H1 (cell line): ENCODE measurements around the gene ATP6V1G3. TPM values are rescaled to one million over a fixed set of nuclear protein-coding genes. Genes with fewer than 3 reads are reported as not detected.
"Not testable (repeated sequence)": the region's sequence is repeated elsewhere in the genome, so short reads cannot be mapped to it uniquely, and the experiment has no call there.

Source experiments
- CTCF ChIA-PET: fragments of 300-600 bp; sonication (Branson Sonifier 250); formaldehyde crosslinking; loops from one replicate; lab custom pipeline; 2021; ENCODE audit not compliant: partially characterized antibody; lab: Charles Lee
- POLR2A ChIA-PET: fragments of 300-600 bp; sonication (Branson Sonifier 250); formaldehyde crosslinking; loops from one replicate; lab custom pipeline; 2021; ENCODE audit warnings: inconsistent platforms; ENCODE audit not compliant: partially characterized antibody; lab: Charles Lee
- DNase-seq, 2 experiments: peaks; one replicate each; pipeline versions ENCODE4 v3.0.0 to v3.0.0-alpha.2; 2010 to 2022; ENCODE audit warnings: low spot score in 2 of 2, low read depth in 1 of 2, mixed read lengths in 1 of 2
- FAIRE-seq: peaks from 2 replicates; lab custom pipeline; 2011; peaks lifted over from hg19 to GRCh38; lab: Jason Lieb, UNC
- H2AFZ ChIP-seq: 2 replicates; pipeline ENCODE4 v1.8.1; 2012; ENCODE audit warnings: low read length, inconsistent platforms
- H2AK5ac ChIP-seq: 2 replicates; pipeline ENCODE4 v1.6.1; 2013; ENCODE audit warnings: low read depth, low read length
- H2BK120ac ChIP-seq: replicated peaks from 2 replicates; pipeline ENCODE3; 2013; ENCODE audit warnings: low read depth, low read length, inconsistent platforms
- H2BK12ac ChIP-seq: 2 replicates; pipeline ENCODE4 v1.6.1; 2013; ENCODE audit warnings: low read depth, low read length
- H2BK15ac ChIP-seq: 2 replicates; pipeline ENCODE4 v1.6.1; 2013; ENCODE audit warnings: low read length
- H2BK20ac ChIP-seq: 2 replicates; pipeline ENCODE4 v1.6.1; 2013; ENCODE audit warnings: low read length
- H2BK5ac ChIP-seq: 2 replicates; pipeline ENCODE4 v1.6.1; 2013; ENCODE audit warnings: low read depth, low read length
- H3K14ac ChIP-seq: 2 replicates; pipeline ENCODE4 v1.6.1; 2013; ENCODE audit warnings: inconsistent platforms; ENCODE audit not compliant: insufficient read length
- H3K18ac ChIP-seq: 2 replicates; pipeline ENCODE4 v1.6.1; 2013; ENCODE audit warnings: low read length; ENCODE audit errors: extremely low read depth
- H3K23ac ChIP-seq: 2 replicates; pipeline ENCODE4 v1.6.1; 2013; ENCODE audit warnings: inconsistent platforms; ENCODE audit not compliant: insufficient read length
- H3K23me2 ChIP-seq: 2 replicates; pipeline ENCODE4 v1.6.1; 2013; ENCODE audit warnings: low read depth, low read length
- H3K27ac ChIP-seq: 2 replicates; pipeline ENCODE4 v1.6.1; 2011; ENCODE audit warnings: low read depth, low read length, inconsistent platforms
- H3K27me3 ChIP-seq, 4 experiments: replicated peaks in 1 of 4; 1 replicate in 1 of 4; 2 replicates in 3 of 4; pipeline versions ENCODE4 v1.6.1 to v1.8.1; 2011 to 2013; ENCODE audit warnings: low read length in 3 of 4, mild to moderate bottlenecking in 3 of 4, inconsistent platforms in 2 of 4, mixed read lengths in 2 of 4, moderate library complexity in 1 of 4; ENCODE audit not compliant: control insufficient read depth in 3 of 4, insufficient read depth in 3 of 4; ENCODE audit errors: extremely low read depth in 1 of 4
- H3K36me3 ChIP-seq, 4 experiments: 2 replicates each; pipeline versions ENCODE4 v1.6.1 to v1.8.1; 2011 to 2013; ENCODE audit warnings: mild to moderate bottlenecking in 4 of 4, low read length in 3 of 4, moderate library complexity in 2 of 4, control low read depth in 1 of 4, inconsistent platforms in 1 of 4; ENCODE audit not compliant: insufficient read depth in 4 of 4, control insufficient read depth in 2 of 4
- H3K4ac ChIP-seq: replicated peaks from 2 replicates; pipeline ENCODE3; 2013; ENCODE audit warnings: low read length, low read depth, mixed read lengths, inconsistent platforms; ENCODE audit not compliant: insufficient read length
- H3K4me1 ChIP-seq, 4 experiments: replicated peaks in 1 of 4; 1 replicate in 1 of 4; 2 replicates in 3 of 4; pipeline versions ENCODE4 v1.6.1 to v1.8.1; 2011 to 2013; ENCODE audit warnings: low read length in 3 of 4, inconsistent platforms in 2 of 4, mixed read lengths in 1 of 4; ENCODE audit not compliant: insufficient read depth in 4 of 4, control insufficient read depth in 3 of 4
- H3K4me2 ChIP-seq, 2 experiments: 2 replicates each; pipeline versions ENCODE4 v1.6.1 to v1.8.1; 2011 to 2013; ENCODE audit warnings: low read depth in 2 of 2, low read length in 2 of 2, control low read depth in 1 of 2, inconsistent platforms in 1 of 2, mild to moderate bottlenecking in 1 of 2; ENCODE audit not compliant: insufficient read depth in 1 of 2
- H3K4me3 ChIP-seq, 4 experiments: fragments of 200-600, 300-600 bp in 1 of 4; sonication (generic), shearing (Covaris generic), sonication (Bioruptor Twin) in 1 of 4; 2 replicates each; pipeline versions ENCODE4 v1.5.1 to v1.8.1; 2011 to 2016; ENCODE audit warnings: low read length in 4 of 4, low read depth in 3 of 4, control low read depth in 2 of 4, inconsistent platforms in 2 of 4, mild to moderate bottlenecking in 2 of 4, mixed read lengths in 1 of 4, moderate library complexity in 1 of 4; ENCODE audit not compliant: insufficient read depth in 2 of 4; ENCODE audit errors: extremely low read depth in 1 of 4
- H3K56ac ChIP-seq: replicated peaks from 2 replicates; pipeline ENCODE3; 2013; ENCODE audit warnings: low read depth, mild to moderate bottlenecking, mixed read lengths, low read length, inconsistent platforms; ENCODE audit not compliant: insufficient read length
- H3K79me1 ChIP-seq: 2 replicates; pipeline ENCODE4 v1.6.1; 2013; ENCODE audit warnings: low read depth, low read length, control low read depth
- H3K79me2 ChIP-seq, 2 experiments: 2 replicates each; pipeline versions ENCODE4 v1.6.1 to v1.8.1; 2012 to 2013; ENCODE audit warnings: low read length in 2 of 2, mild to moderate bottlenecking in 2 of 2, inconsistent platforms in 1 of 2; ENCODE audit not compliant: insufficient read depth in 2 of 2, control insufficient read depth in 1 of 2
- H3K9ac ChIP-seq, 4 experiments: replicated peaks in 1 of 4; 1 replicate in 1 of 4; 2 replicates in 3 of 4; pipeline versions ENCODE4 v1.6.1 to v1.8.1; 2011 to 2013; ENCODE audit warnings: low read depth in 3 of 4, low read length in 3 of 4, control low read depth in 2 of 4, mild to moderate bottlenecking in 2 of 4, moderate library complexity in 2 of 4, inconsistent platforms in 1 of 4; ENCODE audit errors: extremely low read depth in 1 of 4
- H3K9me3 ChIP-seq, 2 experiments: 2 replicates each; pipeline versions ENCODE4 v1.6.1 to v1.8.1; 2012 to 2013; ENCODE audit warnings: mild to moderate bottlenecking in 2 of 2, moderate library complexity in 2 of 2, control low read depth in 1 of 2, inconsistent platforms in 1 of 2, low read depth in 1 of 2, low read length in 1 of 2, mixed read lengths in 1 of 2; ENCODE audit not compliant: insufficient read depth in 2 of 2
- H4K20me1 ChIP-seq, 2 experiments: replicated peaks in 1 of 2; 2 replicates each; pipeline versions ENCODE3 to v1.8.1; 2011 to 2013; ENCODE audit warnings: inconsistent platforms in 2 of 2, low read length in 2 of 2, mild to moderate bottlenecking in 1 of 2; ENCODE audit not compliant: insufficient read depth in 2 of 2, control insufficient read depth in 1 of 2
- H4K5ac ChIP-seq: 2 replicates; pipeline ENCODE4 v1.6.1; 2013; ENCODE audit warnings: low read length, low read depth, mixed read lengths, inconsistent platforms; ENCODE audit not compliant: insufficient read length
- H4K8ac ChIP-seq: 2 replicates; pipeline ENCODE4 v1.8.0; 2013; ENCODE audit warnings: mild to moderate bottlenecking, moderate library complexity, low read length, inconsistent platforms; ENCODE audit not compliant: insufficient read depth; ENCODE audit errors: extremely low read depth
- H4K91ac ChIP-seq: replicated peaks from 2 replicates; pipeline ENCODE3; 2013; ENCODE audit warnings: low read length, mixed read lengths, inconsistent platforms; ENCODE audit not compliant: insufficient read length
- polyA plus RNA-seq, 7 experiments: library from polyadenylated mRNA; depleted of rRNA in 3 of 7; stranded (reverse) in 5 of 7; unstranded in 2 of 7; fragments of >200 nt in 5 of 7; fragments of 200-250 nt in 2 of 7; gene quantifications; 1 replicate in 5 of 7; 2 replicates in 1 of 7; 4 replicates in 1 of 7; pipeline versions ENCODE4 v1.2.1 to v1.2.3, GENCODE V29; 2011 to 2013; ENCODE audit warnings: missing spikeins in 2 of 7, mixed read lengths in 2 of 7
- total RNA-seq: library from RNA; stranded (reverse); fragmentation: NEBNext Ultra II Directional; extraction: Animal tissue kit (Norgen Biotek cat#: 25700); gene quantifications from 2 replicates; pipeline ENCODE4 v1.2.1, GENCODE V29; 2021

ATP6V1G3 gene
- total and polyA plus RNA-seq, 2 of the 8 experiments (the other 6 are each of a cell fraction or from before 2014, with no cell fraction given) = not detected

- H3K79me2 ChIP-seq, H3K56ac ChIP-seq, FAIRE-seq, H3K4me2 ChIP-seq, H2AK5ac ChIP-seq, H4K5ac ChIP-seq, H3K27me3 ChIP-seq, H3K9ac ChIP-seq, H2AFZ ChIP-seq, H3K23me2 ChIP-seq, H3K23ac ChIP-seq, H3K4ac ChIP-seq, H3K36me3 ChIP-seq, H3K27ac ChIP-seq, H3K14ac ChIP-seq, H2BK5ac ChIP-seq, CTCF ChIA-PET, H3K4me3 ChIP-seq, H4K91ac ChIP-seq, H3K9me3 ChIP-seq, H4K20me1 ChIP-seq, H3K18ac ChIP-seq, H2BK12ac ChIP-seq, H2BK20ac ChIP-seq, DNase-seq, H4K8ac ChIP-seq, H2BK120ac ChIP-seq, H3K4me1 ChIP-seq, POLR2A ChIA-PET, H3K79me1 ChIP-seq, H2BK15ac ChIP-seq: not testable (repeated sequence)
These were observed 63.1 kb downstream of the ATP6V1G3 start for GRCh38 chr1:198477354-198477753.

Other genes with a start within 250 kb of the ATP6V1G3 start
- gene PTPRC, start 98.4 kb upstream of the ATP6V1G3 start, total RNA-seq = not detected in 2 replicates
- 0.05 TPM in 1 of 2 replicates, not detected in the other for gene PTPRC, start 98.4 kb upstream of the ATP6V1G3 start, polyA plus RNA-seq (2011; rRNA removed)